GM12864 (cell line): Measurements from ENCODE around the gene ST6GALNAC3.

Experiments used
- DNase-seq: peaks from one replicate; pipeline ENCODE4 v3.0.0-alpha.2; 2011; ENCODE audit warnings: low read depth
- H3K4me3 ChIP-seq: 2 replicates; pipeline ENCODE4 v1.5.1; 2011; ENCODE audit warnings: mild to moderate bottlenecking, low read depth, low read length, control low read depth
- TF ChIP-seq, protein P1 (sequence below): IDR thresholded peaks from 2 replicates; pipeline ENCODE4 v1.5.1; 2011; ENCODE audit warnings: low read depth, mild to moderate bottlenecking, moderate library complexity, low read length, control low read depth, inconsistent platforms; ENCODE audit errors: missing control alignments

ST6GALNAC3 gene

GRCh38 chr1:76576876-76577524 is 502.5 kb downstream of the ST6GALNAC3 start:
- TF ChIP-seq, protein P1, sequence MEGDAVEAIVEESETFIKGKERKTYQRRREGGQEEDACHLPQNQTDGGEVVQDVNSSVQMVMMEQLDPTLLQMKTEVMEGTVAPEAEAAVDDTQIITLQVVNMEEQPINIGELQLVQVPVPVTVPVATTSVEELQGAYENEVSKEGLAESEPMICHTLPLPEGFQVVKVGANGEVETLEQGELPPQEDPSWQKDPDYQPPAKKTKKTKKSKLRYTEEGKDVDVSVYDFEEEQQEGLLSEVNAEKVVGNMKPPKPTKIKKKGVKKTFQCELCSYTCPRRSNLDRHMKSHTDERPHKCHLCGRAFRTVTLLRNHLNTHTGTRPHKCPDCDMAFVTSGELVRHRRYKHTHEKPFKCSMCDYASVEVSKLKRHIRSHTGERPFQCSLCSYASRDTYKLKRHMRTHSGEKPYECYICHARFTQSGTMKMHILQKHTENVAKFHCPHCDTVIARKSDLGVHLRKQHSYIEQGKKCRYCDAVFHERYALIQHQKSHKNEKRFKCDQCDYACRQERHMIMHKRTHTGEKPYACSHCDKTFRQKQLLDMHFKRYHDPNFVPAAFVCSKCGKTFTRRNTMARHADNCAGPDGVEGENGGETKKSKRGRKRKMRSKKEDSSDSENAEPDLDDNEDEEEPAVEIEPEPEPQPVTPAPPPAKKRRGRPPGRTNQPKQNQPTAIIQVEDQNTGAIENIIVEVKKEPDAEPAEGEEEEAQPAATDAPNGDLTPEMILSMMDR, result no peak
- no peak for DNase-seq
- H3K4me3 ChIP-seq, result no peak overlapping the region

DNA sequence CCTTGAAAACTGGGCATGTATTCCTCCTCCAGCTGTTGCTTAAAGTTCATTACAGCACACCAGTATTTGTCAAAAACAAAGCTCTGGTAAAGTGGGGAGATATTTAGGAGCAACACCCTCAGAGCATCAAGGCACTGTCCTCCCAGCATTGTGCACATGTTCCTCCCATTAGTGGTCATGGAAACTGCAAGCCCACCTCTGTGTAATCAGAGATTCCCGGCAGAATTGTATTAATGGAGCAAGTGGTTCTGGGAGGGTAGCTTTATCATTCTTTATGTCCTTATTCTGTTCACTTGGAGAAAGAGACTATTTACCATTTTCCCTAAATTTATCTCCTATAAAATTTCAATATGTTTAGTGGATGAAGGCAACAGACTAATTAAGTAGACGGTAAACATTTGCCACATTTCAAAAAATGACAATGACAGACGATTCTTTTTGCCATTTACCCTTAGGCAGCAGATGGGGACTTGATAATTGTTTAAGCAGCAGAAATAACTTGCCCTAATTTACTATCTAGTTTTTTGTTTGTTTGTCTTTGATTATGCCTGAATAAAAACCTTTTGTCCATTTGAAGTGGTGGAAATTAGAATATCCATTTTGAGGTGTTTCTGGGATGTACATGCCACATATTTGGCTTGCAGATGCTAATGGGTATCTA is 503.1 kb downstream of the ST6GALNAC3 start:
- no peak overlapping the region for H3K4me3 ChIP-seq
- DNase-seq, result no peak
- TF ChIP-seq, protein P1, result no peak

GRCh38 chr1:76580206-76580605 is 505.7 kb downstream of the ST6GALNAC3 start:
- H3K4me3 ChIP-seq, result no peak overlapping the region
- TF ChIP-seq, protein P1, result no peak
- no peak for DNase-seq

DNA sequence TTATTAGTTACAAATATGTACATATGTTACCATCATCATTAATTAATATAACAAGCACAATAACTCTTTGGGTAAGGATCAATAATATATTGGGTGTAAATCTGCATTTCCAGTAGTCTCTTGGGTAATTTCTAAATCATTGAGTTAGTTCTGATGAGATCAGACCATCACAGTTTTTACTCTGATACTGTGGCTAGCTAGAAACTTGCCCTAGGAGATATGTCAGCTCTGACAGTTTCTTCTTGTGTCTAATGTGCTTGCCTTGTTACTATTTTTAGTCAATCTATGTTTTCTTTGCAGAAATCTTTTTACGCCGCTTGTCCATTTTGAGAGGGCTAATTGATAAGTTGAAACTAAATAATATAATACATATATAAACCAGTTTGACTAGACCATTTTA is 507.2 kb downstream of the ST6GALNAC3 start:
- H3K4me3 ChIP-seq, result no peak overlapping the region
- no peak for DNase-seq
- TF ChIP-seq, protein P1, result no peak

- TF ChIP-seq, protein P1, result no peak
- DNase-seq, result no peak
- no peak overlapping the region for H3K4me3 ChIP-seq
These were observed 508.8 kb downstream of the ST6GALNAC3 start for GRCh38 chr1:76583235-76583868.

GRCh38 chr1:76583875-76584477 is 509.4 kb downstream of the ST6GALNAC3 start:
- no peak overlapping the region for H3K4me3 ChIP-seq
- DNase-seq, result no peak
- TF ChIP-seq, protein P1, result no peak
